C4-2B (cell line): ENCODE results near the gene INHBC.

Source experiments
- ZFX ChIP-seq: fragments of 450-650 bp; IDR thresholded peaks from 2 replicates; pipeline ENCODE4 v1.6.1; 2017
- TF ChIP-seq, protein P1 (sequence below): fragments of 450-650 bp; conservative IDR thresholded peaks from 2 replicates; pipeline ENCODE4 v1.5.1; 2017; ENCODE audit warnings: mild to moderate bottlenecking

DNA sequence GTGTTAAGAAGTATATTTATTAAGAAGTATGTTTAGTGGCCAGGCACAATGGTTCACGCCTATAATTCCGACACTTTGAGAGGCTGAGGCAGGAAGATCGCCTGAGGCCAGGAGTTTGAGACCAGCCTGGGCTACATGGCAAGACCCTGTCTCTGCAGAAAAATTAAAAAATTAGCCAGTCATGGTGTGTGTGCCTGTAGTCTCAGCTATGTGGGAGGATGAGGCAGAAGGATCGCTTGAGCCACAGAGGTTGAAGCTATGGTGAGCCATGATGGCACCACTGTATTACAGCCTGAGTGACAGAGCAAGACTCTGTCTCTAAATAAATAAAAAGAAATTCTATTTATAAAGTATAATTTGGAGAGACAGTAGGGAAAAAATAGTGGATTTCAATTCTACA is 24.1 kb upstream of the INHBC start:
- TF ChIP-seq, protein P1, sequence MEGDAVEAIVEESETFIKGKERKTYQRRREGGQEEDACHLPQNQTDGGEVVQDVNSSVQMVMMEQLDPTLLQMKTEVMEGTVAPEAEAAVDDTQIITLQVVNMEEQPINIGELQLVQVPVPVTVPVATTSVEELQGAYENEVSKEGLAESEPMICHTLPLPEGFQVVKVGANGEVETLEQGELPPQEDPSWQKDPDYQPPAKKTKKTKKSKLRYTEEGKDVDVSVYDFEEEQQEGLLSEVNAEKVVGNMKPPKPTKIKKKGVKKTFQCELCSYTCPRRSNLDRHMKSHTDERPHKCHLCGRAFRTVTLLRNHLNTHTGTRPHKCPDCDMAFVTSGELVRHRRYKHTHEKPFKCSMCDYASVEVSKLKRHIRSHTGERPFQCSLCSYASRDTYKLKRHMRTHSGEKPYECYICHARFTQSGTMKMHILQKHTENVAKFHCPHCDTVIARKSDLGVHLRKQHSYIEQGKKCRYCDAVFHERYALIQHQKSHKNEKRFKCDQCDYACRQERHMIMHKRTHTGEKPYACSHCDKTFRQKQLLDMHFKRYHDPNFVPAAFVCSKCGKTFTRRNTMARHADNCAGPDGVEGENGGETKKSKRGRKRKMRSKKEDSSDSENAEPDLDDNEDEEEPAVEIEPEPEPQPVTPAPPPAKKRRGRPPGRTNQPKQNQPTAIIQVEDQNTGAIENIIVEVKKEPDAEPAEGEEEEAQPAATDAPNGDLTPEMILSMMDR, result no peak
- no peak for TF ChIP-seq ZFX
